Progenitor cell of endocrine pancreas (in vitro differentiated cells): ENCODE measurements around the gene NLRP1. TPM values are rescaled to one million over a fixed set of nuclear protein-coding genes. Genes with fewer than 3 reads are reported as not detected.

Source experiments
- DNase-seq: peaks from one replicate; pipeline ENCODE4 v3.0.0; 2021; ENCODE audit warnings: low spot score; ENCODE audit not compliant: unreplicated experiment
- H3K27ac Mint-ChIP-seq: 2 replicates; pipeline ENCODE4 v1.8.0; 2021; ENCODE audit warnings: mild to moderate bottlenecking, moderate library complexity, mixed read lengths
- H3K27me3 Mint-ChIP-seq: 2 replicates; pipeline ENCODE4 v1.8.0; 2021; ENCODE audit warnings: mixed read lengths
- H3K36me3 Mint-ChIP-seq: 2 replicates; pipeline ENCODE4 v1.8.0; 2022; ENCODE audit warnings: mixed read lengths; ENCODE audit not compliant: insufficient read depth
- H3K4me1 Mint-ChIP-seq: 2 replicates; pipeline ENCODE4 v1.8.0; 2021; ENCODE audit warnings: low read depth, mixed read lengths
- H3K4me3 Mint-ChIP-seq: 2 replicates; pipeline ENCODE4 v1.8.0; 2021; ENCODE audit warnings: low read depth, mild to moderate bottlenecking, moderate library complexity, mixed read lengths
- H3K9me3 Mint-ChIP-seq: 2 replicates; pipeline ENCODE4 v1.8.0; 2021; ENCODE audit warnings: low read depth, mixed read lengths
- CTCF ChIP-seq: fragments of 200-600 bp; sonication (generic); IDR thresholded peaks from one replicate; pipeline ENCODE4 v1.5.0; 2021; ENCODE audit warnings: antibody characterized with exemption, mild to moderate bottlenecking; ENCODE audit not compliant: unreplicated experiment
- total RNA-seq: library from RNA; stranded (reverse); gene quantifications from 2 replicates; pipeline ENCODE4 v1.2.1, GENCODE V29; 2021

NLRP1 gene
- total RNA-seq, 1 donor from 2014 or later = 25.3 TPM

- no peak overlapping the region for H3K4me3 Mint-ChIP-seq
- H3K27ac Mint-ChIP-seq = no peak overlapping the region
- peaks cover 1% of the 10 kb centered on the region for H3K4me1 Mint-ChIP-seq
- H3K9me3 Mint-ChIP-seq = no peaks in the 10 kb centered on the region
- no peak for TF ChIP-seq CTCF
- no peaks in the 10 kb centered on the region for H3K36me3 Mint-ChIP-seq
- no peak for DNase-seq
- peaks cover 37% of the 10 kb centered on the region for H3K27me3 Mint-ChIP-seq
These were observed 7.7 kb upstream of the NLRP1 start for GRCh38 chr17:5591966-5592365.

DNA sequence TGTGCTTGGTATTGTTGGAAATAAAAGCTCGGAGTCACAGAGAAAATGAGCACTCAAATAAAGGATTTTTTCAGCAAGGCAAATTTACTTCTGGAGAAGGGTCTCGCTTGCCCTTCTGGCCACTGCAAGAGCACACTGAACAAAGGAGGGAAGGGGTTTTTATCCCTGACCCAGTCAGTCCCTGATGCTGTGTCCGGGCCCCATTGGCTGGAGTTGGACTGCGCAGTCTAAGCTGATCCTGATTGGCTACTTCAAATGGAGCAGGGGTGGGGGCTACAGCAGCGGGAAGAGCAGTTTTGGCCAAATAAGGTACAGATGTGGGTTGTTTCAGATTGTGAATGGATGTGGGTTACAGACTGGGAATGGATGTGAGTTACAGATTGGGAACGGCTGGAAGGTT, 4.3 kb upstream of the NLRP1 start:
- no peak overlapping the region for H3K4me3 Mint-ChIP-seq
- no peaks in the 10 kb centered on the region for H3K36me3 Mint-ChIP-seq
- TF ChIP-seq CTCF = no peak

GRCh38 chr17:5587438-5588032, 3.2 kb upstream of the NLRP1 start:
- peak; percentile 96 for TF ChIP-seq CTCF
- H3K27me3 Mint-ChIP-seq = peaks cover 14% of the 10 kb centered on the region
- H3K4me1 Mint-ChIP-seq = peaks cover 1% of the 10 kb centered on the region
- H3K36me3 Mint-ChIP-seq = no peaks in the 10 kb centered on the region
- no peak for DNase-seq
- H3K9me3 Mint-ChIP-seq = no peaks in the 10 kb centered on the region
- H3K27ac Mint-ChIP-seq = no peak overlapping the region
- H3K4me3 Mint-ChIP-seq = no peak overlapping the region

More for the DNA sequence above, 4.3 kb upstream of the NLRP1 start:
- Mint-ChIP-seq H3K9me3 (no peaks in the 10 kb centered on the region), H3K4me1 (peaks cover 1% of the 10 kb centered on the region), H3K27me3 (peaks cover 14% of the 10 kb centered on the region), H3K27ac (no peak overlapping the region)
- DNase-seq = no peak

GRCh38 chr17:5585836-5586521, 1.7 kb upstream of the NLRP1 start:
- no peak for DNase-seq

GRCh38 chr17:5585287-5585794, 1.0 kb upstream of the NLRP1 start:
- peaks cover 1% of the 10 kb centered on the region for H3K4me1 Mint-ChIP-seq
- H3K36me3 Mint-ChIP-seq = no peaks in the 10 kb centered on the region
- no peaks in the 10 kb centered on the region for H3K9me3 Mint-ChIP-seq
- peaks cover 17% of the 10 kb centered on the region for H3K27me3 Mint-ChIP-seq
- DNase-seq = no peak
- no peak overlapping the region for H3K4me3 Mint-ChIP-seq
- TF ChIP-seq CTCF = no peak
- H3K27ac Mint-ChIP-seq = no peak overlapping the region

More at GRCh38 chr17:5585836-5586521, 1.7 kb upstream of the NLRP1 start:
- no peak overlapping the region for H3K27ac Mint-ChIP-seq
- no peaks in the 10 kb centered on the region for H3K9me3 Mint-ChIP-seq
- H3K4me3 Mint-ChIP-seq = no peak overlapping the region
- no peak for TF ChIP-seq CTCF
- H3K27me3 Mint-ChIP-seq = peaks cover 17% of the 10 kb centered on the region
- H3K4me1 Mint-ChIP-seq = peaks cover 1% of the 10 kb centered on the region
- no peaks in the 10 kb centered on the region for H3K36me3 Mint-ChIP-seq
